Suprapubic skin (tissue), 4 donors: Measurements from ENCODE around the gene ZMYM4.

Experiments
- POLR2A ChIP-seq, 2 donors: fragments of 450-650 bp; IDR thresholded peaks; one replicate each; pipeline ENCODE4 v1.6.1; 2017; ENCODE audit warnings: antibody characterized with exemption in 2 of 2, mild to moderate bottlenecking in 2 of 2, moderate library complexity in 2 of 2
- POLR2AphosphoS5 ChIP-seq, 3 donors: sonication (generic); formaldehyde crosslinking; IDR thresholded peaks; one replicate each; pipeline ENCODE4 v1.6.1; 2017; ENCODE audit warnings: antibody characterized with exemption in 3 of 3
- TF ChIP-seq, protein P1 (sequence below), 2 donors: fragments of 200-600 bp in 1 of 2; fragments of 450-650 bp in 1 of 2; sonication (generic) in 1 of 2; IDR thresholded peaks; one replicate each; pipeline ENCODE4 v1.5.1; 2016 to 2019; ENCODE audit warnings: antibody characterized with exemption in 2 of 2, mild to moderate bottlenecking in 1 of 2, moderate library complexity in 1 of 2

DNA sequence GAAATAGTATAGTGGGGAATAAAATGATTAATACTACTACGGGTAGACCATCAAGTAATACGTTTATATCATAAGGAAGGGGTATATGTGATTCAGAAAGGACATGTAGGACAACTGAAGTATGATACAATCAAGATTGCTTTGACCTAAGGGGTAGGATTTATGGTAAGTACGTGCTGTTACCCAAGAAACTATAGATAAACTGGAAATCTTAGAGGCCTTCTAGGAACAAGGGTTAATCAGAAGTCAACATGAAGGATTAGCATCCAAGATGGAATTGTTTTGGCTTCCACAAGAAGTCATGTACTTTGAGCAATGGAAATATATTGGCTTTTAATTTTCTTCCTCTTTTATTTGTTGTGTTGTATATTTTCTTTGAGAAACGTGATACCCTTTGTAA, 13.2 kb upstream of the ZMYM4 start:
- TF ChIP-seq, protein P1, sequence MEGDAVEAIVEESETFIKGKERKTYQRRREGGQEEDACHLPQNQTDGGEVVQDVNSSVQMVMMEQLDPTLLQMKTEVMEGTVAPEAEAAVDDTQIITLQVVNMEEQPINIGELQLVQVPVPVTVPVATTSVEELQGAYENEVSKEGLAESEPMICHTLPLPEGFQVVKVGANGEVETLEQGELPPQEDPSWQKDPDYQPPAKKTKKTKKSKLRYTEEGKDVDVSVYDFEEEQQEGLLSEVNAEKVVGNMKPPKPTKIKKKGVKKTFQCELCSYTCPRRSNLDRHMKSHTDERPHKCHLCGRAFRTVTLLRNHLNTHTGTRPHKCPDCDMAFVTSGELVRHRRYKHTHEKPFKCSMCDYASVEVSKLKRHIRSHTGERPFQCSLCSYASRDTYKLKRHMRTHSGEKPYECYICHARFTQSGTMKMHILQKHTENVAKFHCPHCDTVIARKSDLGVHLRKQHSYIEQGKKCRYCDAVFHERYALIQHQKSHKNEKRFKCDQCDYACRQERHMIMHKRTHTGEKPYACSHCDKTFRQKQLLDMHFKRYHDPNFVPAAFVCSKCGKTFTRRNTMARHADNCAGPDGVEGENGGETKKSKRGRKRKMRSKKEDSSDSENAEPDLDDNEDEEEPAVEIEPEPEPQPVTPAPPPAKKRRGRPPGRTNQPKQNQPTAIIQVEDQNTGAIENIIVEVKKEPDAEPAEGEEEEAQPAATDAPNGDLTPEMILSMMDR (IDR thresholded peaks at IDR 0.05) = no peak
- no peak for TF ChIP-seq POLR2A (IDR thresholded peaks at IDR 0.05)
- TF ChIP-seq POLR2AphosphoS5 (IDR thresholded peaks at IDR 0.05) = no peak
